HG02610 (cell line): ENCODE data around the gene TOR2A.
A peak's percentile ranks its signal among the peaks of the same experiment; 100 is the strongest.

Experiments
- ATAC-seq: cut with Tn5 transposase; IDR thresholded peaks from one replicate; pipeline ENCODE4 v1.9.1; 2021; ENCODE audit warnings: mild to moderate bottlenecking, moderate library complexity; ENCODE audit not compliant: unreplicated experiment

The TOR2A gene

GRCh38 chr9:127744398-127745110, 9.5 kb upstream of the TOR2A start:
- ATAC-seq = no peak

- no peak for ATAC-seq
Observed at GRCh38 chr9:127742435-127743088, 7.5 kb upstream of the TOR2A start.

- ATAC-seq = no peak
Observed at GRCh38 chr9:127741831-127742434, 6.8 kb upstream of the TOR2A start.

GRCh38 chr9:127739614-127740330, 4.7 kb upstream of the TOR2A start:
- no peak for ATAC-seq

GRCh38 chr9:127738666-127739065, 3.6 kb upstream of the TOR2A start:
- ATAC-seq = no peak

- ATAC-seq = peak; percentile 1
Observed at GRCh38 chr9:127735530-127736185, 564 bp upstream of the TOR2A start.

- ATAC-seq = no peak
Observed at GRCh38 chr9:127734247-127734746, 797 bp downstream of the TOR2A start.

GRCh38 chr9:127733614-127734013, 1.5 kb downstream of the TOR2A start:
- no peak for ATAC-seq

- no peak for ATAC-seq
Observed at GRCh38 chr9:127732444-127732843, 2.6 kb downstream of the TOR2A start.

- no peak for ATAC-seq
Observed at GRCh38 chr9:127731938-127732337, 3.2 kb downstream of the TOR2A start.

GRCh38 chr9:127730799-127731410, 4.2 kb downstream of the TOR2A start:
- no peak for ATAC-seq

GRCh38 chr9:127730262-127730661, 4.8 kb downstream of the TOR2A start:
- ATAC-seq = no peak

- no peak for ATAC-seq
Observed at GRCh38 chr9:127729522-127730256, 5.4 kb downstream of the TOR2A start.

GRCh38 chr9:127728808-127729207, 6.3 kb downstream of the TOR2A start:
- no peak for ATAC-seq

- no peak for ATAC-seq
Observed at GRCh38 chr9:127726871-127727270, 8.2 kb downstream of the TOR2A start.

GRCh38 chr9:127724012-127724411, 11.1 kb downstream of the TOR2A start:
- no peak for ATAC-seq

- no peak for ATAC-seq
Observed at GRCh38 chr9:127723444-127723843, 11.7 kb downstream of the TOR2A start.

GRCh38 chr9:127723013-127723412, 12.1 kb downstream of the TOR2A start:
- no peak for ATAC-seq

- ATAC-seq = no peak
Observed at GRCh38 chr9:127722055-127722745, 12.9 kb downstream of the TOR2A start.
